GM20431 (cell line): ENCODE measurements around the gene PJVK.

ENCODE experiments used
- in situ Hi-C: fragments of 300-500 bp; cut with MseI, MboI; formaldehyde crosslinking; loops from one replicate; pipeline ENCODE4 v1.15.0; 2020; ENCODE audit warnings: low sequenced_read_pairs; ENCODE audit not compliant: unreplicated experiment

PJVK gene

DNA sequence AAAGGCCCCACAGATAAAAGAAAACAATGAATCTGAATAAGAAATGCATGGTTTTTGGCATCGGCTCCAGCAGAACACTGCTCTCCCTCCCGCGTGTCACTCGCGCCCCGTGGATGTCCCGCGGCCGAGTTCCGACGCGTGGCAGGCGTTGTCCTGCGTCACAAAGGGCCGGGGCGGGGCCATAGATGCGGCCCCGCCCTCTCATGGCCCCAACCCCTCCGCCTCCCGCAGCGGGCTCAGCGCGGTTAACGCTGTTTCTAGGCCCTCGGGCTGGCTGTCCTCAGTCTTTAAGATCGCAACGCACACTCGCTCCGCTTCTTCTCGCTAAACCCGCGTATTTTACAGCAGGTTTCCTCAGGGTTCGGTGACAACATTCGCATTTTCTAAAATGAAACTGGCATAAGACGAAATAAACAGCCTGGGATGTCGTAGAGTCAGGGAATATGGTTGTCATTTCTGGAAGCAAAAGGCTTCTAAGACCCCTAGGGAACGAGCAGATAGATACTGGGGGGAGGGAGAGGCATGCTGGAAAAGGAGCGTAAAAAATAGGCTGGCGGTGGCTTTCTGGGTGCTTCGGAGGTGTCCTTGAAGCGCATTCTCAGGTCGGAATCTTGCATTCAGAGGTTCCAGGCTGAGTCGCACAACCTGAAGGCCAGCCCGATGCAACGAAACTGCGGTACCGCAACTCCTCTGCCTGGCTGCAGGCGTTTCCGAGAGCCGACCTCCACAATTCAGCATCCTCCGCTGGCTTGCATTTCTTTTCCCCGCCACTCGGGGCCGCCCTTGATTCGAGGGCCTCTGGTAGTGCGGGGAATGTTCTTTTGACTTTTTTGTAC, 27.5 kb downstream of the PJVK start, which contains the start of gene FKBP7:
TSS of gene FKBP7 (minus strand) at position 162 of the 836 bp plus-strand sequence. CDS start at position 61, 101 bp downstream.
- in situ Hi-C loops = no loop called here

DNA sequence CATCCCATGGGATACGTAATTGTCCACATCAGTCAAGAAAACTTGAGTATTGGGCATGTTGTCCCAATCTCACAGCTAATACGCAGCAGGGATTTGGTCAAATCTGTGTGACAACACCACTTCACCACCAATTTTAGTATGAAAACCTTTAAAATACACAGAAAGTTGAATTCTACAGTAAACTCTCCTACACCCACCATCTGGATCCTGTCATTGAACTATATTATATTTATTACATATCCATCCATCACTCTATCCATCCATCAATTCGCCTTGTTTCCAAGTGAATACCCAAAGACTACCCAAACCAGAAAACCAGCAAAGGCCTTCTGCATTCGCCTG, 28.1 kb downstream of the PJVK start:
- in situ Hi-C loops = no loop called here

DNA sequence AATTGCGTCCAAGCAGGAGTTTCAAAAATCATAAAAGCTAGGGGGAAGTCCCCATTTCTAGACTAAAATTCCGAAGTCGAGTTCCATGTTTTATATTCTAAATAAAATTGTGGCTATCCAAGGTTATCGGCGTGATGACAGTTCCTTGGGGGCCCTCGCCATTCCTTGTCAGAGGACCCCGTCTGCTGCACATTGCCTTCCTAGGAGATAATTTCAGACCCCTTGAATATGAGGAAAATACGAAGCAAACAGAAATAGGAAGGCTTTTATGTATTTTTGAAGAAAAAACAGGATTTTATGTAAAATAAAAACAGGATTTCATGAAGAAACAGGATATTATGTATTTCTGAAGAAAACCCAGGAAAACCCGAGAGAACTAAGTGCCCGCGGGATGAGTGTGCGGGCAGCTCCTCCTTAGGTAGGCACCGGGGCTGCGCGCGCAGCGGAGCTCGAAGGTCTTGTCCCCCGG, 28.6 kb downstream of the PJVK start:
- in situ Hi-C loops = no loop called here

DNA sequence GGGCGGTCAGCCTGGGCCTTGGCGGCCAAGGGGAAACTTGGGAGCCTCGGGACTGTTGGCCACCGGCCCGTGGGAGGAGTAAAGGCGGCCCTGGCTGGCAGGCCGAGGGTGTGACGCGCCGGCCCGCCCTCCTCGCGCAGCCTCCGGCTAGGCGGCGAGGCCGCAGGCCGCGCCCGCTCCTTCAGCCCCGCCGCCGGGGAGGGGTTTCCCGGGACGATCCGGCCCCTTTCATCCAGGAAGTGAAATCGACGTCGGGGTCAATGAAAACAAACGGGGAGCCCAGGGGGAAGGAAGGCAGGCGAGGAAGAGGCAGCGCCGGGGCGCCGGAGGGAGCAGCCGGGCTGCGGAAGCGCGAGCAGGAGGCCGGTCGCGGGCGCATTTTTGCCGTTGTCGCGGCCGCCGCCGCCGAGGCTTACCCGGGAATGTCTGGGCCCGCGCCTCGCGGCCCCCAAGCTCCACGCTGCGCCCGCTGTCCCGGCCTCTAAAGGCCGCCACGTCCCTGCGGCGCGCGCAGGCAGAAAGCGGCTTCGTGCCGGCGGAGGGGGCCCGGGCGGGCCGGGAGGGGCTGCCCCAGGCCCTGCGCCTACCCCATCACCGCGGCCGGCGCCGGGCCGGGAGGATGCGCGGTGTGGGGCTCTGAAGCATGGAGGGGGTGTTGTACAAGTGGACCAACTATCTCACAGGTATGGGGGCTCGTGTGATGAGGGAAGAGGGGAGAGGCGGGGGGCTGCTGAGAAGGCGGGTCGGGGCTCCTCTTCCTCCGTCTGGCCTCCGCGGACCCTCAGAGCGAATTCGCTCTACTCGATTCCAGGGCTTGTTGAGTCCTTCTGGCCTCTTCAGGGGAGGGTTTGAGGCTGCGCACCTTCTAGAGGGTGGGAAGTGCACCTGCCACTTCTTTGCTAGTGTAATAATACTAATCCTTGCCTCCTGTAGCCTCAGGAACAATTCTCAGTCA, 29.3 kb downstream of the PJVK start, which contains the start of gene PLEKHA3:
TSS of gene PLEKHA3 (plus strand) at position 231 of the 955 bp plus-strand sequence. CDS start at position 644, 413 bp downstream.
- in situ Hi-C loops = no loop called here

DNA sequence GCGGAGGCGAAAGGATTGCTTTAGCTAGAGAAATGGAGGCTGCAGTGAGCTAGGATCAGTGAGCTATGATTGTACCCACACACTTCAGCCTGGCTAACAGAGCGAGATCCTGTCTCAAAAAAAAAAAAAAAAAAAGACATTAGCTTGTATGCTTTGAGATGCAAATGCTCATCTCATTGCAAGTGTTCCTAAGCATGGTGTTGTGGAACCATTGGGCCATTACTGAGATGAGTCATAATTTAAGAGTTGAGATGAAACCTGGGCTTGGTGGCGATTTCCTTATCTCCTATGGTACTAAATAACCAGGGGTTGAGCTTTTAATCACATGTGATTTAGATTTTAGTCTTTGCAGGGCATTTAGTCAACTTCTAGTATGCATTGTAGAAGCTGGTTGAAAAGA, 31.3 kb downstream of the PJVK start:
- in situ Hi-C loops = no loop called here

DNA sequence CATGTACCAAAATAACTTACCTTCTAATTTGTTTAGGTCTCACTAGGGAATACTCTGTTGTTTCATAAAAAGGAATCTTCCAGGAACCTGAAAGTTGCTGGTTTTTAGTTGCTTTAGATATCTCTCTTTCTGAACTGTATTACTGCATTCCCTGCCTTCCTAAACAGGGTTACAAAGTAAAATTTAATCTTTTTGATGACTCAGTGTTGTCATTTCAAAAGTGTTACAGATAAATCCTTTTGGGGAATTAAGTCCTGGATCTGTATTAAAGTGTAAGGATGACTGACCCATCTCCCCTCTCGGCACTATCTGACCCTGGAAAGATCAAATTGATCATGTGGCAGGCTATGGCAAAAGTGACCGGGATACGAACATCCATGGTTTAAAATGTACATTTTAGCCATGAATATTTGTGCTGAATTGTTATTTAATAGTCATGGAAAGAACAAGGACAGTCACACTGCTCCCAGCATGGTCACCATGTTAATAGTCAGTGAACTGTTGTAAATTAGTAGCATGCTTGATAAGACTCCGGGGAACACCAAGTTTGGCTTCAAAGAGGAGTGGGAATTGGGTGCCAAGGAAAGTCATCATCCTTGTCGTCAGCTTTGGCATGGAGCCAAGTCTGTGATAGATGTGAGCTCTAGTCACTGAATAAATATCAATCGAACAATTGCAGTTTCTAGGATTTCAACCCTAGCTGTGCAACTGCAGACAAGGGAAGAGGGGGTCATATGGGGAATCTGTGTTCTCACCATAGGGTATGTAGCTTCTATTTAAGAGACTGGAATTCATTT, 33.3 kb downstream of the PJVK start:
- in situ Hi-C loops = no loop called here

DNA sequence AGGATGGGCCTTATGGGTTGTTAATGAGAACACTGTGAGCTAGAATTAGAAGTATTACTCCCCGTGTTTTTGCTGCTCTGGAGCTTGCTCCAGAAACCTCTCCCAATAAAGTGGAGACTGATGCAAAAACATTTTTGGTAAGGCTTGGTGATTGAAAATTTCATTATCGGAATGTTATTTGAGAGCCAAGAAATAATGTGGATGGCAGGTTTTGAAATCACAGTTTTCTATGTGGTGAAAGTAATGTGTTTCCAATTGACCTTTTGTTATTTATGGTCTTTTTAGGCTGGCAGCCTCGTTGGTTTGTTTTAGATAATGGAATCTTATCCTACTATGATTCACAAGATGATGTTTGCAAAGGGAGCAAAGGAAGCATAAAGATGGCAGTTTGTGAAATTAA, 34.2 kb downstream of the PJVK start:
- in situ Hi-C loops = no loop called here

DNA sequence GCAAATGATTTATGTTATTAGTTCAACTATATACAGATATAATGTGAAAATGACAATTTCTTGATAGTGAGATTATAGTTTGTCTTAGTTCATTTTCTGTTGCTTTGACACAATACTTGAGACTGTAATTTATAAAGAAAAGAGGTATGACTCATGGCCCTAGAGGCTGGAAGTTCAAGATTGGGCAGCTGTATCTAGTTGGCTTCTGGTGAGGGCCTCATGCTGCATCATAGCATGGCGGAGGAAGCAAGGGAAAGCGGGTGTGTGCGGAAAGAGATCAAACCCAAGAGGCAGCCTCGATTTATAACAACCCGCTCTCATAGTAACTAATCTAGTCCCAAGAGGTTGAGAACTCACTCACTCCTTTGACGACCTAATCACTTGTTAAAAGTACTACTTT, 40.4 kb downstream of the PJVK start:
- in situ Hi-C loops = no loop called here

DNA sequence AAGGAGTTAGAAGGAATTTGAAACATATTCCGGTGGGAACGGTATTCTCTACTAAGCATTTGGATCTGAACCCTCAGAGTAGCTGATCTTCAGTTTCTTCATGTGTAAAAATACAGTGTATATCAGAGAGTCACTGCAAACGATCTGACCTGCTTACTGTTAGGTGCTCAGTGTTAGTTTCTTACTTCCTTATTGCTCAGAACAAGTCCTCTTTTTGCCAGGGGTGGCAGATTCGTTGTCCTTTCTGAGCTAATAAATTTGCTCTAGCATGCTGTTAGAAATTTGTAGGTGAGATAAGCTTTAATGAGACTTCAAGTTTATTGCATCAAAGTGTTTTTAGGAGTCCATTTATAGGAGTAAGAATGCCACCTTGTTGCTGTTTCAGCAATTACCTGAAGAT, 44.9 kb downstream of the PJVK start:
- in situ Hi-C loops = no loop called here

DNA sequence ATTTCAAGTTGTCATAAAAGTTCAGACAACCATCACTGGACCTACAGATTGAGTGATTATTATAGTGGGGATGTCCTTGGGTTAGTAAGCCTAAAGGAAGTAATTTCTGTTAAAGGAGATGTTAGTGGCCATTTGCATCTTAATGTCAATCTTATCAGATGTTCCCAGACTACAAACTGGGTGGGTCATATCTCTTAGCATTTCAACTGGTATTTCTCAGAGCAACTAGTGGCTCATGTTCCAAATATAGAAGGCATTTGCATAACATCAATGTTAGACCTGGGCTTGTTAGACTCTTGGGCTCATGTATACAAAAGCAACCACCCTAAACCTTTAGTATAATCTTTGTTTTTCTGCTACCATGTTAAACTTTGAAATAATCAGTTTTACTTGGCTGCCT, 47.0 kb downstream of the PJVK start:
- in situ Hi-C loops = no loop called here

DNA sequence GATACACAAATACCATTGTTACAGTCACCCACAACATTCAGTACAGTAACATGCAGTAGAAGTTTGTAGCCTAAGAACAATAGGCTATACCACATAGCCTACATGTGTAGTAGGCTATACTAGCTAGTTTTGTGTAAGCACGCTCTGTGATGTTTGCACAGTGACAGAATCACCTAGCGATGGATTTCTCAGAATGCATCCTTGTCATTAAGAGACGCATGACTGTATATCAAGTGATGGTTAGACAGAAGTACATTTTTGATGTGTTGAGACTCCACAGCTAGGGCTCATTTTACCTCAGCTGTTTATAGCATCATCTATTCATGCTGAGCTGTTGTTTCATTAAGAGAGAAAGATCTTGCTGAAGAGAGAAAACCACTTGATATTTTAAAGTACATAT, 48.5 kb downstream of the PJVK start:
- in situ Hi-C loops = no loop called here

DNA sequence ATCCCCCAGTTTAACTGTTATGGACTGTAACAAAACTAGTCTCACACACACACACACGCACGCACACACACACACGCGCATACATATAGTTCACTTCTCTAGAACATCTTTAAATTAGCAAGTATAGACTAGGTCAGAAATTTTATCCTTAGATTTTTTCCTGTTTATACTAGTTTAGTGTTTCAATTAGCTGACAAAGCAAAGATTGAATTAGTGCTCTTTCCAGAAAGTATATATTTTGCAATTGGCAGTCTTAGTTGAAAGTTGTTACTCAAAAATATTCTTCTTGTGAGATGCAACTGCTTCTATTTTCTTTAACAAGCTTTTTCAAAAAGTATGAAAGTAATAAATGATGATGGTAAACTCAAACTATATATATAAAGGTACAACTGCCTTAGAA, 51.6 kb downstream of the PJVK start:
- in situ Hi-C loops = no loop called here

DNA sequence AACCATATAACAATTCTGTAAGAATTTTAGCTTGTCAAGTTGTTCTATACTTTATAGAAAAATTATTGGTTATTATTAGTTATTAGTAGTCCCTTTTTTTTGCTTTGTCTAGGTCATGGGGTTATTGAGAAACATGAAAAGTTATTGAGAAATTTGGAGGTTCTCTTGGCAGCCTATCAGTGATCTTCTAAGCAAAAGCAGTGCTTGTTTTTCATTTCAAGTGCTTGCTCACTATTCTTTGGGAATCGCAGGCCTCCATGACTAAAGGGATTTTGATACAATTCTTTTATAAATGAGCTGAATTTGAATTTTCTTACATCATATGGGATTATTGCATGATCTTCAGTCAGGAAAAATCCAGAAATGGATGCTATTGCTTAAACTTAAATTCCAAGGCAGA, 54.9 kb downstream of the PJVK start:
- in situ Hi-C loops = no loop called here

DNA sequence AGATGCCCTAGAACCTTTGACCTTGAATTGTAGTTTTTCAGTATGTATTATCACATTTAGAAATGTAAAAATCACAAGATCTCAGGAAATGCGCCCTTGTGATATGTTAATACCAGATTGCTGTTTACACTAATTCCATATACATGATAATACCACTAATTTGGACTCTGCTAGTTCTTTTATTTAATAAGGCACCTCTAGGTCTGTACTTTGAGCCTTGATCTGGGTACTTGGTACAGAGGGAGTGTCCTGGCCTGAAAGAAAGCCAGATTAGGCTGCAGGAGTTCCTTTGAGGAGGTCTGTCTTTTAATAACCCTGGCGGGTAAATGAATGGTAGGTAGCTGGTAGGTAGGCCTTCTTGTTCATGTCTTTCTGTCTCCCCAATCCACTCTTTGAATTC, 55.3 kb downstream of the PJVK start:
- in situ Hi-C loops = no loop called here

DNA sequence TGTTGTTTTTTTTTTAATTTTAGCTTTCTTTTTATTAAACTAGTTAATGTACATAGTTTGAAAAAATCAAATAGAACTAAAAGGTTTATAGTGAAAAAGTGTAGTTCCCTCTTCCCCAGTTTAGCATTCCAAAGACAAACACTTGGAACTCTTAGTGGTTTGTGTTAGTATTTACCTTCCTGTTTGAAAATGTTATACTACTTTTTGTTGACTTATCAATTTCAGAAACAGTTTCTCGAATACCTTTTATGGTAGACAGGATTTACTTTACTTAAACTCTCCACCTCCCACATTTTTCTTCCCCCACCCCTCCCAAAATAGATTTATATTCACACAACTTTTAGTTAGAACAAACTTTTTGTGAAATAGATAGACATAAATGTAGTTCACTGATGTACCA, 55.8 kb downstream of the PJVK start:
- in situ Hi-C loops = no loop called here

DNA sequence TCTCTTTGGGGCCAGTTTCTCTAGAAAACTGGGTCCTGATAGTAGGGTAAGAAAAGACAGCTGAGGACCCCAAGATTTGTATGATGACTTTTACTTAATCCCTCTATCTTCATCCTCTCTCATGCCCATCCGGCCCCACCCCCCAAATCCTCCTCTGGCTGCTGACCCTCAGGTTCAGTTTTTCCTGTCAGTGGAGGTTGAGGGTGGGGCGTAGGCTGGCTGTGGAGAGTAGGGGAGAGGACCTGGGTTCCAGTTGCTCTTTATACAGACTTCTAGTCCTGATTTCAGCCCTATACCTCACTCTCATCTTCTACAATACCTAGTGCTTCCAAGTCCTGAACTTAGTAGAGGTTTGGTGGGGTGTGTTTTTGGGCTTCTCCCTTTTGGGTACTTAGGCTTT, 57.5 kb downstream of the PJVK start:
- in situ Hi-C loops = no loop called here

DNA sequence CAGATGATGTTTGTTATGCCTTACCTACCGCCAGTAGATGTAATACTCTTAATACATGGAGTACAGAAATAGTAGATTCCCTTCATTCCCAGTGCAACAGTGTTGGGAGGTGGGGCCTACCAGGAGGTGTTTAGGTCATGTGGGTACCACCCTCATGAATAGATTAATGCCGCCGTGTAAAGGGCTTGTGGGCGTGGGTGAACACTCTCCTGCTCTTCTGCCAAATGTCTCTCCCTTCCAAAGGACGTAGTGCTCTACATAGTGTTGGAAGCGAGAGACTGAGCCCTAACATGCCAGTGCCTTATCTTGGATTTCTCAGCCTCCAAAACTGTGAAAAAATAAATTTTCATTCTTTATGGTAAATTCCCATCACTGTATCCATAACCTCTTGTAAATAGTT, 59.2 kb downstream of the PJVK start:
- in situ Hi-C loops = no loop called here
